GM19238 (cell line): Measurements from ENCODE around the gene PDCD10.

Source experiments
- DNase-seq: peaks from one replicate; pipeline ENCODE4 v3.0.0; 2011; ENCODE audit warnings: low spot score; ENCODE audit not compliant: insufficient read length

Gene PDCD10

DNA sequence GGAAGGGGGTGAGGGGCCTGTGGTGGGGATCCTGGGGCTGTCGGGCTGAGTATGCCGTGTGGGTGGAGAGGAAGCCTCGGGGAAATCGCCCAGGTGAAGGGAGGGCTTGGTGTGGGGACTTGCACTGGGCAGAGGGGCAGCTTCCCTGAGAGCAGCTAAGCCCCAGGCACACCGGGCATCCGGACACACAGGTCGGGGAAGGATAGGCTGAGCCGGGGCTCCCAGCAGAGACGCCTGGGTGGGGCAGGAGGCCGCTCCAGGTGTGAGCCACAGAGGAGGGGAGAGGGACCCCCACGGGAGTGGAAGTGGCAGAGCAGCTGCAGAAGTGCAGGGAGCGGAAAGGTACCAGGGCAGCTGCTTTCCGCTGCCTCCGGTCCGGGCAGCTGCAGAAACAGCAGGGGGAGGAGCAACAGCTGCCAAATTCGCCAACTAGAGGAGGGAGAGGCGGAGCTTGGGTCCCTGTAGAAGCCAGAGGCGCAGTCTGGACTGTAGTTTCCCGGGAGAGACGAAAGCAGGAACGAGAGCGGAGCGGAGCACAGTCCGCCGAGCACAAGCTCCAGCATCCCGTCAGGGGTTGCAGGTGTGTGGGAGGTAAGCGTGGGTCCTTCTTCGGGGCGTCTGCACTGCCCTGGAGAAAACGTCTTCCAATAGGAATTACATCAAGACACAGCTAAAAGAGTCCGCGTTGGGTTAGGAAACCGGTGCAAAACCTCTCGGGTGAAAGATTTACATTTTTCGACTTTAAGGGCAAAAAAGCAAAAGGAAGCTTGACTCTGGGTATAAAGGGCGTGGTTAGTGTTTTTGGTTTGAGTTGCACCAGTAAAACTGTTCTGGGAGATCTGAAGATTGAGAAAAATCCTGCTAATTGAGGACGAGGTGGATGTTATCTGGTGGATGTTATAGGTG, 794 bp upstream of the PDCD10 start, which contains the start of gene SERPINI1:
TSS of gene SERPINI1 (plus strand) at position 489 of the 906 bp plus-strand sequence. CDS start 53,408 bp downstream, outside the sequence.
- DNase-seq = peak; percentile 26

- DNase-seq = no peak
Measured at GRCh38 chr3:167733961-167734497, 663 bp downstream of the PDCD10 start.

GRCh38 chr3:167732313-167733065, 2.2 kb downstream of the PDCD10 start:
- DNase-seq = no peak

GRCh38 chr3:167731393-167731792, 3.3 kb downstream of the PDCD10 start:
- DNase-seq = no peak

GRCh38 chr3:167729591-167729990, 5.1 kb downstream of the PDCD10 start:
- no peak for DNase-seq

DNA sequence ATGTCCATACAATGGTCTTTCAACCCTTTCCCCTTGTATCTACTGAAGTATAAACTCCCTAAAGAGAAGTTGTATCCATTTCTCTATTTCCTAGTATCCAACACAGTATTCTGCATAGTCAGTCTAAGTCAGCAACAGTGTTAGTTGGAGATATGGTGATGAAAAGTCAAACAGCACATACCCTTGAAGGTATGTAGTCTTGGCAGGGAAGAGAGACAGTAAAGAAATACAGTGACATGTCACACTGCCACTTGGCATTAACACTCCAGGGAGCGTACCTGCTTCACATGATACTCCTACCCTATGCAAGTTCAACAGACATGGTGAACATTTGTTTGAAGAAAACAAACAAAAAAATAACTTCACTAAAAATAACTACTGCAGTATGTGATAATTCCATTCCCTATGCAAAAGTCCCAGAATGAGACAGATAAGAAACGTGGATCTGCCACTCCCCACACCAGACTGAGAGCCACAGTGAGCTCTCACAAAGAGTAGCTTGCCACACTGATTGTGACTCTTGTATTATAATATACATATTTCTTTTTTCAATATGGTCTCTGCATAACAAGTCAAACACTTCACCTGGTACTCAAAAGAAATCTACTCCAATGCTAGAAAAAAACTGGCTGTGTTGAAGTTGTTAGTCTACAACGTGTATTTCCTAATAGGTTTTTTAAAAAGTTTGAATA, 5.9 kb downstream of the PDCD10 start:
- DNase-seq = no peak

GRCh38 chr3:167728176-167728575, 6.5 kb downstream of the PDCD10 start:
- no peak for DNase-seq

DNA sequence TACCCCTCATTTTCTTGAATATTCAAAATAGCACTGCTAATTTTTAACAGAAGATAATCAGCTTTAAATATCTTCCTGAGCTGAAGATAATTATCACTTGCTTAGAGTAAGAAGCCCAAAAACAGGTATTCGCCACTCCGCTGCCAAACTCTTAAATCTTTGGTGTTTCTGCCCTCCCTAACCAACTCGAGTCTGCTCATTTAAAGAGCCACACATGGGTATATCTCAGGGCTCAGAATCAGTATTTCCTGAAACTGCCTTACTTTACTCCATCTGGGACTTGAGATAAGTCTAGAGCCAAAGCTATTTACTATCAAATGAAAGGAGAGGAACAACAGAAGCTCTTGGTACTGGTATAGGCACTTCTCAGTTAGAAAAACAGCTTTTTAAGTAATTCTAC, 10.8 kb downstream of the PDCD10 start:
- DNase-seq = no peak

GRCh38 chr3:167723025-167723512, 11.6 kb downstream of the PDCD10 start:
- DNase-seq = no peak

DNA sequence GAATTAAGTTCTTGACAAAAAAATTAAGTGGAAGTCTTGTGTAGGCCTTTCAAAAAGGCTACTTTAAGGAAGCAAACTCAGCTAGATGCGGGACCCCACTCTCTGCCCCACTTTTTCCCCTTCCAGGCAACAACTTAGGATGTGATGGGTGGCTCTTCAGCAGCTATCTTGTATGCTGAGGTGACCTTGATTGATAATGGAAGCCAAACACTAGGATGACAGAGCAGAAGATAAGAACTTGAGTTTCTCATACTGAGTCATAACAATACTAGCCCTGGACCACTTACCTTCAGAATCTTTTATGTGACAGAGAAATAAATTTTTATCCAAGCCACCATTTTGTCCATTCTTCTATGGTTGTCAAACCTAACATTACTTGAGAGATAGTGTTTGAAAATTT, 16.1 kb downstream of the PDCD10 start:
- DNase-seq = no peak

DNA sequence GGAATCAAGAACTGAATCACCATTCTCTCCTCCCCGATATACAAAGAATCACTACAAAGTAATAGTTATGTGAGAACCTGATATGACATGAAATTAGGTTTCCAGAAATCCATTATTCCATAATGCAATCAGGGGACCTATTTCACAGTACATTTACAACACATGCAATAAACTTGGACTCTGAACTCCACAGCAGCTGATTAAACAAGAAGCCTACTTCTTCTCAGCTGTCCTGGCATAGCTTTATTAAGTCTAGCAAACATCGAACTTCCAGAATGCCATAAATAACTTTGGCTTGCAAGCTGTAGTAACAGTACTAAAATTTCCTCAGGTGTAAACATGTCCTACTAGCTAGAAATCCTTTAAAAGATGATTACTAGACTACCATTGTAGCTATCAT, 17.8 kb downstream of the PDCD10 start:
- no peak for DNase-seq

- no peak for DNase-seq
Measured at GRCh38 chr3:167714871-167715270, 19.8 kb downstream of the PDCD10 start.

- DNase-seq = no peak
Measured at GRCh38 chr3:167712445-167712844, 22.2 kb downstream of the PDCD10 start.

GRCh38 chr3:167711439-167711838, 23.3 kb downstream of the PDCD10 start:
- no peak for DNase-seq

DNA sequence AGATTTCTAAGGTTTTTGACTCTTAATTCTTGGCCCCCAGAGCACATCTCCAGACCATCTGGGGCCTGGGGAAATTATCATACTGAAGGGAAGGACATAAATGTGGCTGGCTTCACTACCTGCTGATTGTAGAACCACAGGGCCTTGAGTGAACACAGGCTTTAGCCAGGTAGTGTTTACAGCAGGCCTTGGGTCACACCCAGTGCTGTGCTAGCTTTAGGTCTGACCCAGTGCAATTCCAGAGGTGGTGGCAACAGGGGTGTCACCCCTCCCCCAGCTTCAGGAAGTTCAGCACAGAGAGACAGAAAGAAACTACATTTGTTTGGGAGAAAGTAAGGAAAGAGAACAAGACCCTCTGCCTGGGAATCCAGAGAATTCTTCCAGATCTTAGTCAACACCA, 24.1 kb downstream of the PDCD10 start:
- no peak for DNase-seq

DNA sequence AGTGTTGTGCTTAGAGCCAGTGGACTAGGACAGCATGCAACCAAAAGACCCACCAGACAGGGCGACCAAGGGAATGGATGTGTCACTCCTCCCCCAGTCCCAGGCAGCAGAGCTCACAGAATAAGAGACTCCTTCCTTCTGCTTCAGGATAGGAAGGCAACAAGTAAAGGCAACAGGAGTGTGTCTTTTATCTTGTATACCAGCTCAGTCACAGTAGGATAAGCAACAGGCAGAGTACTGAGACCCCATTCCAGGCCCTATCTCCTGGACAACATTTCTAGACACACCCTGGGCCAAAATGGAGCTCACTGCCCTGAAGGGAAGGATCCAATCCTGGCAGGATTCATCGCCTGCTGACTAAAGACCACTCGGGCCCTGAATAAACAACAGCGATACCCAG, 25.0 kb downstream of the PDCD10 start:
- no peak for DNase-seq

DNA sequence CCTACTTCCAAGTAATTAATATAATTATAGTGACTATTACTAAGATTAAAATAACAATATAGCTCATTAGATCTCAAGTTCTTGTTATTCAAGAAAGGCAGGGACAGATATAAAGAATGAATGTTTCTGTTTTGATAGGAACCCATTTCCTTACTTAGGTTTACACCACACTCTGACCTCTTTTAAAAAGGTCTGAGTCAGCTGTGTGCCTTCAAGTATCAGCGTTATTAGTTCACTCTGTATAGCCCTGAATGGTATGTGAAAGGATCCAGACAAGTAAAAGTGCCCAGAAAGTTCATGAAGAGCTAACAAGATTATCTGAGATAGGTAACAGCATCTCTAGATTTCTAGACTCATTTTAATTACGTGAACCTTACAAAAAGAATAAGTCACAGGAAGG, 28.9 kb downstream of the PDCD10 start:
- DNase-seq = no peak

- DNase-seq = no peak
Measured at GRCh38 chr3:167700926-167701325, 33.8 kb downstream of the PDCD10 start.

GRCh38 chr3:167700046-167700445, 34.6 kb downstream of the PDCD10 start:
- DNase-seq = no peak

DNA sequence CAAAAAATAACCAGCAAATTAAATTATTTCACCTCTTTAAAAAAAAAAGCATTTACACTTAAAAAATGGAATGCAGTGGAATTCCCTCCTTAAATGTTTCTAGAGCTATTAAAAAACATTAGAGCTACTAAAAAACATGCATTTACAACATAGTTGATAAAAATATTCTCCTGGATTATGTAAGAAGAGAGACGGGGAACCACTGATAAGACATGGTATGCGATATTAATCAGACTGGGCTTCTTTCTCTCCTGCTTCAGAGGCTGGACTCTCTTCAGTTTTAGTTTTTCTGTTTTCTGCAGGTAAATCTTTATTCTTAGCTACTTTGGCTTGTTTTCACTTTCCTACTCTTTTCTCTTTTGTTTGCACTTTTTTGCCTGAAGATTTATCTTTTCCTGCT, 40.6 kb downstream of the PDCD10 start:
- no peak for DNase-seq

- DNase-seq = peak; percentile 29
Measured at GRCh38 chr3:167691366-167691765, 43.3 kb downstream of the PDCD10 start.
